Measurements from ENCODE around the gene ADGRG6. TPM values are rescaled to one million over a fixed set of nuclear protein-coding genes. Genes with fewer than 3 reads are reported as not detected.

The ADGRG6 gene
- total and polyA plus RNA-seq, 2 donors, result 10.2 to 13.6 TPM

- Histone ChIP-seq H3K4me3 (ENCODE audit: low read length in 2 of 2) (no peak overlapping the region), H3K27ac (ENCODE audit: low read depth in 1 of 2, low read length in 1 of 2) (no peak overlapping the region), H3K36me3 (ENCODE audit: control insufficient read depth in 2 of 2, insufficient read depth in 2 of 2, low read length in 1 of 2) (no peaks in the 10 kb centered on the region), H3K27me3 (ENCODE audit: control insufficient read depth in 2 of 2, insufficient read depth in 1 of 2, low read length in 1 of 2) (no peaks in the 10 kb centered on the region), H3K4me1 (ENCODE audit: control insufficient read depth in 2 of 2, insufficient read depth in 2 of 2, low read length in 2 of 2) (peaks cover 9 to 23% of the 10 kb centered on the region in 2 donors), H3K9me3 (ENCODE audit: control insufficient read depth in 2 of 2, insufficient read depth in 1 of 2, low read length in 1 of 2) (no peaks in the 10 kb centered on the region)
- WGBS, result 96% methylated on average over 1 of the region's 1 CpG
- DNase-seq (ENCODE audit: low read depth in 6 of 9, low spot score in 9 of 9), result no peak
Measured at GRCh38 chr6:142356884-142357225, 55.0 kb downstream of the ADGRG6 start.

- no peaks in the 10 kb centered on the region for H3K36me3 ChIP-seq (ENCODE audit: control insufficient read depth in 2 of 2, insufficient read depth in 2 of 2, low read length in 1 of 2)
- H3K27me3 ChIP-seq (ENCODE audit: control insufficient read depth in 2 of 2, insufficient read depth in 1 of 2, low read length in 1 of 2), result no peaks in the 10 kb centered on the region
- peaks cover 9 to 23% of the 10 kb centered on the region in 2 donors for H3K4me1 ChIP-seq (ENCODE audit: control insufficient read depth in 2 of 2, insufficient read depth in 2 of 2, low read length in 2 of 2)
- H3K4me3 ChIP-seq (ENCODE audit: low read length in 2 of 2), result no peak overlapping the region
- DNase-seq (ENCODE audit: low read depth in 6 of 9, low spot score in 9 of 9), result no peak
- no peak overlapping the region for H3K27ac ChIP-seq (ENCODE audit: low read depth in 1 of 2, low read length in 1 of 2)
- H3K9me3 ChIP-seq (ENCODE audit: control insufficient read depth in 2 of 2, insufficient read depth in 1 of 2, low read length in 1 of 2), result no peaks in the 10 kb centered on the region
Measured at GRCh38 chr6:142357879-142358278, 56.1 kb downstream of the ADGRG6 start.

GRCh38 chr6:142359271-142359960 is 57.6 kb downstream of the ADGRG6 start:
- 50% methylated on average over 2 of the region's 2 CpGs for WGBS
- H3K27me3 ChIP-seq (ENCODE audit: control insufficient read depth in 2 of 2, insufficient read depth in 1 of 2, low read length in 1 of 2), result no peaks in the 10 kb centered on the region
- H3K9me3 ChIP-seq (ENCODE audit: control insufficient read depth in 2 of 2, insufficient read depth in 1 of 2, low read length in 1 of 2), result no peaks in the 10 kb centered on the region
- no peak overlapping the region for H3K4me3 ChIP-seq (ENCODE audit: low read length in 2 of 2)
- peaks cover 9 to 23% of the 10 kb centered on the region in 2 donors for H3K4me1 ChIP-seq (ENCODE audit: control insufficient read depth in 2 of 2, insufficient read depth in 2 of 2, low read length in 2 of 2)
- no peak overlapping the region for H3K27ac ChIP-seq (ENCODE audit: low read depth in 1 of 2, low read length in 1 of 2)
- H3K36me3 ChIP-seq (ENCODE audit: control insufficient read depth in 2 of 2, insufficient read depth in 2 of 2, low read length in 1 of 2), result no peaks in the 10 kb centered on the region
- DNase-seq (ENCODE audit: low read depth in 6 of 9, low spot score in 9 of 9), result no peak

GRCh38 chr6:142361345-142361744 is 59.5 kb downstream of the ADGRG6 start:
- Histone ChIP-seq H3K9me3 (ENCODE audit: control insufficient read depth in 2 of 2, insufficient read depth in 1 of 2, low read length in 1 of 2) (no peaks in the 10 kb centered on the region), H3K36me3 (ENCODE audit: control insufficient read depth in 2 of 2, insufficient read depth in 2 of 2, low read length in 1 of 2) (no peaks in the 10 kb centered on the region), H3K27ac (ENCODE audit: low read depth in 1 of 2, low read length in 1 of 2) (no peak overlapping the region), H3K27me3 (ENCODE audit: control insufficient read depth in 2 of 2, insufficient read depth in 1 of 2, low read length in 1 of 2) (no peaks in the 10 kb centered on the region), H3K4me1 (ENCODE audit: control insufficient read depth in 2 of 2, insufficient read depth in 2 of 2, low read length in 2 of 2) (peaks cover 3 to 12% of the 10 kb centered on the region in 2 donors), H3K4me3 (ENCODE audit: low read length in 2 of 2) (no peak overlapping the region)
- WGBS, result 89% methylated on average over 5 of the region's 5 CpGs
- no peak for DNase-seq (ENCODE audit: low read depth in 6 of 9, low spot score in 9 of 9)

- 94% methylated on average over 8 of the region's 8 CpGs for WGBS
- Histone ChIP-seq H3K9me3 (ENCODE audit: control insufficient read depth in 2 of 2, insufficient read depth in 1 of 2, low read length in 1 of 2) (no peaks in the 10 kb centered on the region), H3K4me1 (ENCODE audit: control insufficient read depth in 2 of 2, insufficient read depth in 2 of 2, low read length in 2 of 2) (peaks cover 0 to 8% of the 10 kb centered on the region in 2 donors), H3K36me3 (ENCODE audit: control insufficient read depth in 2 of 2, insufficient read depth in 2 of 2, low read length in 1 of 2) (no peaks in the 10 kb centered on the region), H3K27ac (ENCODE audit: low read depth in 1 of 2, low read length in 1 of 2) (no peak overlapping the region), H3K27me3 (ENCODE audit: control insufficient read depth in 2 of 2, insufficient read depth in 1 of 2, low read length in 1 of 2) (no peaks in the 10 kb centered on the region), H3K4me3 (ENCODE audit: low read length in 2 of 2) (no peak overlapping the region)
- no peak for DNase-seq (ENCODE audit: low read depth in 6 of 9, low spot score in 9 of 9)
Measured at GRCh38 chr6:142361779-142362750, 60.3 kb downstream of the ADGRG6 start.

- no peaks in the 10 kb centered on the region for H3K9me3 ChIP-seq (ENCODE audit: control insufficient read depth in 2 of 2, insufficient read depth in 1 of 2, low read length in 1 of 2)
- H3K4me3 ChIP-seq (ENCODE audit: low read length in 2 of 2), result no peak overlapping the region
- H3K27me3 ChIP-seq (ENCODE audit: control insufficient read depth in 2 of 2, insufficient read depth in 1 of 2, low read length in 1 of 2), result no peaks in the 10 kb centered on the region
- H3K36me3 ChIP-seq (ENCODE audit: control insufficient read depth in 2 of 2, insufficient read depth in 2 of 2, low read length in 1 of 2), result no peaks in the 10 kb centered on the region
- 96% methylated on average over 3 of the region's 3 CpGs for WGBS
- no peaks in the 10 kb centered on the region for H3K4me1 ChIP-seq (ENCODE audit: control insufficient read depth in 2 of 2, insufficient read depth in 2 of 2, low read length in 2 of 2)
- H3K27ac ChIP-seq (ENCODE audit: low read depth in 1 of 2, low read length in 1 of 2), result no peak overlapping the region
- no peak for DNase-seq (ENCODE audit: low read depth in 6 of 9, low spot score in 9 of 9)
Measured at GRCh38 chr6:142367061-142367460, 65.3 kb downstream of the ADGRG6 start.

GRCh38 chr6:142367501-142368018 is 65.8 kb downstream of the ADGRG6 start:
- no peak for DNase-seq (ENCODE audit: low read depth in 6 of 9, low spot score in 9 of 9)

GRCh38 chr6:142369266-142369665 is 67.5 kb downstream of the ADGRG6 start:
- Histone ChIP-seq H3K27ac (ENCODE audit: low read depth in 1 of 2, low read length in 1 of 2) (no peak overlapping the region), H3K27me3 (ENCODE audit: control insufficient read depth in 2 of 2, insufficient read depth in 1 of 2, low read length in 1 of 2) (no peaks in the 10 kb centered on the region), H3K4me3 (ENCODE audit: low read length in 2 of 2) (no peak overlapping the region), H3K4me1 (ENCODE audit: control insufficient read depth in 2 of 2, insufficient read depth in 2 of 2, low read length in 2 of 2) (no peaks in the 10 kb centered on the region), H3K9me3 (ENCODE audit: control insufficient read depth in 2 of 2, insufficient read depth in 1 of 2, low read length in 1 of 2) (no peaks in the 10 kb centered on the region), H3K36me3 (ENCODE audit: control insufficient read depth in 2 of 2, insufficient read depth in 2 of 2, low read length in 1 of 2) (no peaks in the 10 kb centered on the region)
- WGBS, result 96% methylated on average over 1 of the region's 1 CpG
- DNase-seq (ENCODE audit: low read depth in 6 of 9, low spot score in 9 of 9), result no peak

More at GRCh38 chr6:142367501-142368018, 65.8 kb downstream of the ADGRG6 start:
- Histone ChIP-seq H3K27me3 (ENCODE audit: control insufficient read depth in 2 of 2, insufficient read depth in 1 of 2, low read length in 1 of 2) (no peaks in the 10 kb centered on the region), H3K36me3 (ENCODE audit: control insufficient read depth in 2 of 2, insufficient read depth in 2 of 2, low read length in 1 of 2) (no peaks in the 10 kb centered on the region), H3K4me1 (ENCODE audit: control insufficient read depth in 2 of 2, insufficient read depth in 2 of 2, low read length in 2 of 2) (no peaks in the 10 kb centered on the region), H3K27ac (ENCODE audit: low read depth in 1 of 2, low read length in 1 of 2) (no peak overlapping the region), H3K4me3 (ENCODE audit: low read length in 2 of 2) (no peak overlapping the region), H3K9me3 (ENCODE audit: control insufficient read depth in 2 of 2, insufficient read depth in 1 of 2, low read length in 1 of 2) (no peaks in the 10 kb centered on the region)
- 98% methylated on average over 9 of the region's 9 CpGs for WGBS

GRCh38 chr6:142372348-142372747 is 70.5 kb downstream of the ADGRG6 start:
- WGBS, result 91% methylated on average over 2 of the region's 2 CpGs
- H3K27ac ChIP-seq (ENCODE audit: low read depth in 1 of 2, low read length in 1 of 2), result no peak overlapping the region
- no peak for DNase-seq (ENCODE audit: low read depth in 6 of 9, low spot score in 9 of 9)

More at GRCh38 chr6:142372348-142372747, 70.5 kb downstream of the ADGRG6 start:
- no peaks in the 10 kb centered on the region for H3K9me3 ChIP-seq (ENCODE audit: control insufficient read depth in 2 of 2, insufficient read depth in 1 of 2, low read length in 1 of 2)
- no peaks in the 10 kb centered on the region for H3K36me3 ChIP-seq (ENCODE audit: control insufficient read depth in 2 of 2, insufficient read depth in 2 of 2, low read length in 1 of 2)
- no peaks in the 10 kb centered on the region for H3K27me3 ChIP-seq (ENCODE audit: control insufficient read depth in 2 of 2, insufficient read depth in 1 of 2, low read length in 1 of 2)
- H3K4me3 ChIP-seq (ENCODE audit: low read length in 2 of 2), result no peak overlapping the region
- no peaks in the 10 kb centered on the region for H3K4me1 ChIP-seq (ENCODE audit: control insufficient read depth in 2 of 2, insufficient read depth in 2 of 2, low read length in 2 of 2)
